SU-DHL-6 (cell line): ENCODE data around the gene KRTAP19-8.

ENCODE experiments used
- H2AFZ ChIP-seq: fragments of 200-600 bp; sonication (generic); 2 replicates; pipeline ENCODE4 v1.6.1; 2014; ENCODE audit warnings: low read depth, mild to moderate bottlenecking, moderate library complexity, mixed read lengths, antibody characterized with exemption, low read length; ENCODE audit not compliant: severe bottlenecking
- H3F3A ChIP-seq: fragments of 200-600 bp; shearing (Covaris generic); 2 replicates; pipeline ENCODE4 v1.6.0; 2016; ENCODE audit warnings: antibody characterized with exemption, mild to moderate bottlenecking; ENCODE audit not compliant: insufficient read depth
- H3K27ac ChIP-seq: fragments of 200-600 bp; sonication (generic); 2 replicates; pipeline ENCODE4 v1.5.1; 2016; ENCODE audit warnings: low read depth, mild to moderate bottlenecking, low read length, moderate library complexity, mixed read lengths
- H3K27me3 ChIP-seq: fragments of 200-600 bp; sonication (generic), shearing (Covaris generic); 2 replicates; pipeline ENCODE4 v1.6.0; 2014; ENCODE audit warnings: mild to moderate bottlenecking, low read length
- H3K36me3 ChIP-seq: fragments of 200-600 bp; sonication (generic); 2 replicates; pipeline ENCODE4 v1.6.1; 2014; ENCODE audit warnings: mild to moderate bottlenecking, low read length, mixed read lengths
- H3K4me2 ChIP-seq: fragments of 300-600, 200-600 bp; shearing (Covaris generic), sonication (generic); 2 replicates; pipeline ENCODE4 v1.6.0; 2014; ENCODE audit warnings: low read length, low read depth, mild to moderate bottlenecking; ENCODE audit not compliant: poor library complexity, severe bottlenecking
- H3K4me3 ChIP-seq: fragments of 200-600 bp; sonication (generic); 2 replicates; pipeline ENCODE4 v1.5.1; 2014; ENCODE audit warnings: antibody characterized with exemption, low read length, mild to moderate bottlenecking, mixed read lengths; ENCODE audit not compliant: insufficient read depth, poor library complexity, severe bottlenecking
- H3K79me2 ChIP-seq: fragments of 200-600 bp; sonication (generic); 2 replicates; pipeline ENCODE4 v1.6.1; 2014; ENCODE audit warnings: mild to moderate bottlenecking, low read length, moderate library complexity; ENCODE audit not compliant: insufficient read depth
- H3K9ac ChIP-seq: fragments of 200-600 bp; sonication (generic); 2 replicates; pipeline ENCODE4 v1.7.0; 2014; ENCODE audit warnings: mild to moderate bottlenecking, low read length
- H3K9me2 ChIP-seq: fragments of 200-600 bp; sonication (generic); replicated peaks from 2 replicates; pipeline ENCODE4 v1.6.1; 2014; ENCODE audit warnings: low read length; ENCODE audit not compliant: insufficient read depth
- H3K9me3 ChIP-seq: fragments of 200-600 bp; sonication (generic); 2 replicates; pipeline ENCODE4 v1.6.1; 2014; ENCODE audit warnings: low read length, mixed read lengths; ENCODE audit not compliant: insufficient read depth
- H4K20me1 ChIP-seq: fragments of 200-600 bp; sonication (generic); 2 replicates; pipeline ENCODE4 v1.6.1; 2014; ENCODE audit warnings: low read depth, mild to moderate bottlenecking, antibody characterized with exemption, low read length, moderate library complexity, mixed read lengths
- CTCF ChIP-seq: fragments of 200-600 bp; sonication (generic); IDR thresholded peaks from one replicate; pipeline ENCODE4 v1.5.1; 2017; ENCODE audit warnings: antibody characterized with exemption, mild to moderate bottlenecking, low read length, moderate library complexity; ENCODE audit not compliant: insufficient read depth, poor library complexity, severe bottlenecking
- EZH2phosphoT487 ChIP-seq: fragments of 200-600 bp; sonication (generic), shearing (Covaris generic); conservative IDR thresholded peaks from 2 replicates; pipeline ENCODE4 v1.6.1; 2018; ENCODE audit warnings: mild to moderate bottlenecking, antibody characterized with exemption, low read length, moderate library complexity, mixed read lengths

KRTAP19-8 gene

GRCh38 chr21:31012133-31013089, 25.9 kb downstream of the KRTAP19-8 start:
- Histone ChIP-seq H3K27ac (no peak overlapping the region), H3F3A (no peaks in the 10 kb centered on the region), H3K9ac (no peak overlapping the region), H3K36me3 (no peaks in the 10 kb centered on the region), H3K79me2 (no peaks in the 10 kb centered on the region), H3K9me3 (no peaks in the 10 kb centered on the region), H4K20me1 (no peaks in the 10 kb centered on the region), H3K4me3 (no peak overlapping the region), H2AFZ (no peak overlapping the region), H3K27me3 (no peaks in the 10 kb centered on the region), H3K9me2 (no peaks in the 10 kb centered on the region), H3K4me2 (no peak overlapping the region)
- no peak for TF ChIP-seq CTCF
- TF ChIP-seq EZH2phosphoT487, result no peak

GRCh38 chr21:31011412-31011811, 26.9 kb downstream of the KRTAP19-8 start:
- H3K4me2 ChIP-seq, result no peak overlapping the region
- H3K27ac ChIP-seq, result no peak overlapping the region
- H3K9ac ChIP-seq, result no peak overlapping the region
- TF ChIP-seq EZH2phosphoT487, result no peak
- no peak for TF ChIP-seq CTCF
- H3K36me3 ChIP-seq, result no peaks in the 10 kb centered on the region
- H3K79me2 ChIP-seq, result no peaks in the 10 kb centered on the region
- H3K9me2 ChIP-seq, result no peaks in the 10 kb centered on the region
- H3K4me3 ChIP-seq, result no peak overlapping the region
- H4K20me1 ChIP-seq, result no peaks in the 10 kb centered on the region
- H2AFZ ChIP-seq, result no peak overlapping the region
- H3F3A ChIP-seq, result no peaks in the 10 kb centered on the region
- H3K9me3 ChIP-seq, result no peaks in the 10 kb centered on the region
- no peaks in the 10 kb centered on the region for H3K27me3 ChIP-seq

- H3K27ac ChIP-seq, result no peak overlapping the region
These were observed 29.9 kb downstream of the KRTAP19-8 start for GRCh38 chr21:31008355-31008754.

More at GRCh38 chr21:31008355-31008754, 29.9 kb downstream of the KRTAP19-8 start:
- H3K36me3 ChIP-seq, result no peaks in the 10 kb centered on the region
- H3K9me2 ChIP-seq, result no peaks in the 10 kb centered on the region
- H3F3A ChIP-seq, result no peaks in the 10 kb centered on the region
- H3K27me3 ChIP-seq, result no peaks in the 10 kb centered on the region
- no peak overlapping the region for H3K4me3 ChIP-seq
- H3K79me2 ChIP-seq, result no peaks in the 10 kb centered on the region
- no peak overlapping the region for H3K9ac ChIP-seq
- H4K20me1 ChIP-seq, result no peaks in the 10 kb centered on the region
- no peak for TF ChIP-seq CTCF
- H3K4me2 ChIP-seq, result no peak overlapping the region
- no peak overlapping the region for H2AFZ ChIP-seq
- no peaks in the 10 kb centered on the region for H3K9me3 ChIP-seq
